HL-60/S4 (cell line): ENCODE results near the gene CLDN18.

Experiments
- in situ Hi-C: fragments of 300-500 bp; cut with MboI; formaldehyde crosslinking; loops from 2 replicates; pipeline ENCODE4 v1.14.3; 2022; ENCODE audit warnings: low sequenced_read_pairs

Gene CLDN18

GRCh38 chr3:138023754-138024153, 13.8 kb downstream of the CLDN18 start:
- in situ Hi-C loops: no loop called here

- in situ Hi-C loops: no loop called here
Observed at GRCh38 chr3:138025553-138025952, 15.6 kb downstream of the CLDN18 start.

- in situ Hi-C loops: no loop called here
Observed at GRCh38 chr3:138027821-138028220, 17.9 kb downstream of the CLDN18 start.

- in situ Hi-C loops: no loop called here
Observed at GRCh38 chr3:138030734-138031280, 20.8 kb downstream of the CLDN18 start.

- in situ Hi-C loops: no loop called here
Observed at GRCh38 chr3:138031536-138031935, 21.6 kb downstream of the CLDN18 start.

- in situ Hi-C loops: no loop called here
Observed at GRCh38 chr3:138032567-138032966, 22.6 kb downstream of the CLDN18 start.

- in situ Hi-C loops: no loop called here
Observed at GRCh38 chr3:138033202-138033691, 23.3 kb downstream of the CLDN18 start.

- in situ Hi-C loops: no loop called here
Observed at GRCh38 chr3:138034918-138035317, 25.0 kb downstream of the CLDN18 start.

- in situ Hi-C loops: no loop called here
Observed at GRCh38 chr3:138036572-138036971, 26.6 kb downstream of the CLDN18 start.

GRCh38 chr3:138038725-138039462, 28.9 kb downstream of the CLDN18 start:
- in situ Hi-C loops: no loop called here

- in situ Hi-C loops: no loop called here
Observed at GRCh38 chr3:138042043-138042442, 32.1 kb downstream of the CLDN18 start.

GRCh38 chr3:138043266-138044029, 33.5 kb downstream of the CLDN18 start:
- in situ Hi-C loops: no loop called here

GRCh38 chr3:138046085-138046484, 36.1 kb downstream of the CLDN18 start:
- in situ Hi-C loops: no loop called here

GRCh38 chr3:138046955-138047354, 37.0 kb downstream of the CLDN18 start:
- in situ Hi-C loops: no loop called here

- in situ Hi-C loops: no loop called here
Observed at GRCh38 chr3:138047596-138048158, 37.7 kb downstream of the CLDN18 start.

GRCh38 chr3:138049157-138049919, 39.4 kb downstream of the CLDN18 start:
- in situ Hi-C loops: no loop called here

- in situ Hi-C loops: loop anchor here (25.0 kb wide), 1 partner anchor 360 kb away; no protein-coding TSS in a partner anchor
Observed at GRCh38 chr3:138051947-138052802, 42.2 kb downstream of the CLDN18 start.

- in situ Hi-C loops: loop anchor here (25.0 kb wide), 1 partner anchor 358 kb away; no protein-coding TSS in a partner anchor
Observed at GRCh38 chr3:138054057-138054456, 44.1 kb downstream of the CLDN18 start.

GRCh38 chr3:138057384-138057783, 47.4 kb downstream of the CLDN18 start:
- in situ Hi-C loops: loop anchor here (25.0 kb wide), 1 partner anchor 355 kb away; no protein-coding TSS in a partner anchor
